Embryonic facial prominence (tissue), 1 donor: Measurements from ENCODE around the gene EFCAB10.
A peak's percentile ranks its signal among the peaks of the same experiment; 100 is the strongest.
"Not testable (repeated sequence)": the region's sequence is repeated elsewhere in the genome, so short reads cannot be mapped to it uniquely, and the experiment has no call there.

Experiments
- DNase-seq: peaks from one replicate; pipeline ENCODE4 v3.0.0-alpha.2; 2016; ENCODE audit errors: extremely low spot score

EFCAB10 gene

DNA sequence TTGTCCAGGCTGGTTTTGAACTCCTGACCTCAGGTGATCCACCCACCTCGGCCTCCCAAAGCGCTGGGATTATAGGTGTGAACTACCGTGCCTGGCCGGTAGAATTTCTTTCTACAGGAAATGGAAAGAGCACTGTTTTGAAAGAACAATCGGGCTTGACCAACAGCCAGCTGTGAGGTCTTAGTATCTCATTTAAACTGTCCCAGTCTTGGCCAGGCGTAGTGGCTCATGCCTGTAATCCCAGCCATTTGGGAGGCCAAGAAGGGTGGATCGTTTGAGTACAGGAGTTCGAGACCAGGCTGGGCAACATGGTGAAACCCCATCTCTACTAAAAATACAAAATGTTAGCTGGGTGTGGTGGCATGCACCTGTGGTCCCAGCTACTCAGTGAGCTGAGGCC lies 17.8 kb upstream of the EFCAB10 start:
- not testable (repeated sequence) for DNase-seq

- DNase-seq, result no peak
These were observed 15.6 kb upstream of the EFCAB10 start for GRCh38 chr7:105596866-105597265.

GRCh38 chr7:105594034-105594433 lies 12.7 kb upstream of the EFCAB10 start:
- no peak for DNase-seq

DNA sequence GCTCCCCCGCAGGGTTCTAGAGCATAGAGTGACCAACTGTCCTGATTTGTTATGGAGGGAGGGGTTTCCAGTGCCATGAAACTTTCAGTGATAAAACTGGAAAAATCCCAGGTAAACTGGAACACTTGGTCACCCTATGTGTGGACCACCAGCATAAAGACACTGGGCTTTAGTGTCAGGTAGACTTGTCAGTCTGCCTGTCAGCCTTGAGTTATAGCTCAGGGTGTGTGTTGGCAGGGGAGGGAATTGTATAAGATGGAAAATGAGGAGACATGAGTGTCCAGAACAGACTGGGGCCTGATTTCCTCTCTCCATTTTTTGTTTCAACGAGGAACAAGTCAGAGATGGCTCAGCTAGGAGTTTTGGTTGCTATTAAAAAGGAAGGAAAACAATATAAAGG lies 10.2 kb upstream of the EFCAB10 start:
- no peak for DNase-seq

GRCh38 chr7:105590793-105591192 lies 9.5 kb upstream of the EFCAB10 start:
- DNase-seq, result no peak

GRCh38 chr7:105589356-105590077 lies 8.2 kb upstream of the EFCAB10 start:
- peak; percentile 27 for DNase-seq

DNA sequence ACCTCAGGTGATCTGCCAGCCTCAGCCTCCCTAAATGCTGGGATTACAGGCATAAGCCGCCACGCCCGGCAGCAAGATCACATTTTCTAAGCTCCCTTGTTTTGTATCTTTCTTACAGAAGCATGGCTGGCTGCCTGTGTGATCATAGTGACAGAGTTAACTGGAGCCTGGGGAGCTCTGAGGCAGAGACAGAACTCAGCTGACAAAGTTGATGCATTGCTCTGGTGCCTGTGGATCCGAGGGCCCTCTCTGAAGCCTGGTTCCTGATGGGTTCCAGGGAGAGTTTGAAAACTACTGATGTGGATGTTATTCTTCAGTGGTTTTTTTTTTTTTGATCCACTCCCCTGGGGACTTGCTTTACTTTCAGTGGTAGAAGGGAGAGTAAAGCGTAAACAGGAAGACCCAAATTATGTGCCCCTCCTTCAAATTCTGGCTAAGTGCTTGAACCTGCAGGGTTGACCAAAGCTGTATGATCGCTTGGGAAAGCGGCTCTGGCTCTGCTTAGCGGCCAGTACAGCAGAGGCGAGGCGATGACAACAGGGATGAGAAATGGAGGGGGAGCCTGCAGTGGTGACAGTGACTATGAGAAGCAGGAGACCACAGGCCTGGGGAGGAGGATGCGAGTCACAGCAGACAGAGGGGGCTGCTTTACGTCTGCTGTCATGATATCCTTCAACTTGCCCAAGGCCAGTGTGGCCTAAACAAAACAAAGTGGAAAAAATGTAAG lies 6.8 kb upstream of the EFCAB10 start:
- DNase-seq, result no peak

DNA sequence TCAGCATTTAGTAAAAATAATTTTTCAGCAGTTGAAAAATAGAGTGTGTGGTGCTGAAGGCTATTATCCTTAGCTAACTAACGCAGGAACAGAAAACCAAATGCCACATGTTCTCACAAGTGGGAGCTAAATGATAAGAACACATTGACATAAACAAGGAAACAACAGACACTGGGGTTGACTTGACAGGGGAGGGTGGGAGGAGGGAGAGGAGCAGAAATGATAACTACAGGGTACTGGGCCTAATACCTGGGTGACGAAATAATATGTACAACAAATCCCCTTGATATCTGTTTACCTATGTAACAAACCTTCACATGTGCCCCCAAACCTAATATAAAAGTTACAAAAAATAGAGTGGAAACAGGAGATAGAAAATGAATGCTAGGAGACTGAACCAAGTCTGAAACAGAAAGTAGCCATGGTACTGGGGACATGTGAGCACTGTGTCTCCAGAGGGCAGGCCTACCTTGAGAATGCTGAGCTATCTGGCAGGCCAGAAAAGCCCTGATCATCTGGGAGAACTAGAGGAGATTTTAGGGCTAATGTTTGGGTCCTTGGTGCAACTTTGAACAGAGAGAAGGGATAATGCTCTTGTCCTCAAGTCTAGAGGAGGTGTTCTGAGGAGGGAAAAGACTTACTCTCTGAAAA lies 4.7 kb upstream of the EFCAB10 start:
- no peak for DNase-seq

GRCh38 chr7:105584165-105584564 lies 2.9 kb upstream of the EFCAB10 start:
- no peak for DNase-seq

- no peak for DNase-seq
These were observed 1.8 kb upstream of the EFCAB10 start for GRCh38 chr7:105583061-105583460.

- no peak for DNase-seq
These were observed 1.1 kb downstream of the EFCAB10 start for GRCh38 chr7:105580022-105580740.

GRCh38 chr7:105578496-105578895 lies 2.8 kb downstream of the EFCAB10 start:
- DNase-seq, result no peak

GRCh38 chr7:105577251-105577650 lies 4.0 kb downstream of the EFCAB10 start:
- DNase-seq, result no peak

- no peak for DNase-seq
These were observed 9.4 kb downstream of the EFCAB10 start for GRCh38 chr7:105571891-105572290.

DNA sequence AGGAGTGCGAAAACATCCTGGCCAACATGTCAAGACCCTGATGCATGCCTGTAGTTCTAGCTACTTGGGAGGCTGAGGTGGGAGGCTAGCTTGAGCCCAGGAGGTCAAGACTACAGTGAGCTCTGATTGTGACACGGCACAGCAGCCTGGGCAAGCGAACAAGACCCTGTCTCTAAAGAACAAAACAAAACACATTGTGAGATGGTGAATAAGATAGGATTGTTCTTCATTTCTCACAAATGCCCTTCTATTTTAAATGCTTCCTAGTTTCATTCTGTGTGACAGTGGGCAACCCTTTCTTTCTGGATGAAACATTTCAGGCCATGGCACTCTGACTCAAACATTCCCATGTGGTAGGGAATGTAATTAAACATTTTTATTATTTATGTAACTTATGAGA lies 13.5 kb downstream of the EFCAB10 start:
- no peak for DNase-seq

DNA sequence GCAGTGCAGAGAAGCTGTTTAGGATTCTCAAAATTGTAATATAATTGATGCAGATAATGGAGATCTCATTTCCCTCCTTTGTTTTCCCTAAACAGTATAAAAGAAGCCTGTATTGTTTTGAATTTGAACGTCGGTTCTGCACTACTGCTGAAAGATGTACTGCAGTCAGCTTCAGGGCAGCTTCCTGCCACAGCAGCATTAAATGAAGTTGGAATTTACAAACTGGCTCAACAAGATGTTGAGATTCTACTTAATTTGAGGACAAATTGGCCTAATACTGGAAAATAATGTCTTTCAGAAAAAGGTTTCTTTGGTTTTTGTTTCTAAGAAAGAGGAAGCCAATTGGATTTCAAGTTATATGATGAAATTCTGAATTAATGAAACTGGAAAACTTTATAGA lies 14.3 kb downstream of the EFCAB10 start:
- DNase-seq, result no peak

DNA sequence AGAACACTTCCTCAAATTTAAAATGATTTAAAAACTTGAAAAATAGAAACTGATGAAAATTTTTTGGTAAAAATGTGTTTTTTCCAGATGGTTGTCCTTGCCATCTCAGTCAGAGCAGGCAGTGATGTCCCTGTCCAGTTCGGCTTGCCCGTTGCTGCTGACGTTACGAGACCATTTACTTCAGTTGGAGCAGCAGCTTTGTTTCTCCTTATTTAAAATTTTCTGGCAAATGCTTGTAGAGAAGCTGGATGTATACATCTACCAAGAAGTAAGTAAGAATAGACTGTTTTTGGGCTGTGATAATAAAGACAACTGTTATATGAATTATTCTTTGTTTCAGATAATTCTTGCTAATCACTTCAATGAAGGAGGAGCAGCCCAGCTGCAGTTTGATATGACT lies 16.1 kb downstream of the EFCAB10 start:
- DNase-seq, result no peak

DNA sequence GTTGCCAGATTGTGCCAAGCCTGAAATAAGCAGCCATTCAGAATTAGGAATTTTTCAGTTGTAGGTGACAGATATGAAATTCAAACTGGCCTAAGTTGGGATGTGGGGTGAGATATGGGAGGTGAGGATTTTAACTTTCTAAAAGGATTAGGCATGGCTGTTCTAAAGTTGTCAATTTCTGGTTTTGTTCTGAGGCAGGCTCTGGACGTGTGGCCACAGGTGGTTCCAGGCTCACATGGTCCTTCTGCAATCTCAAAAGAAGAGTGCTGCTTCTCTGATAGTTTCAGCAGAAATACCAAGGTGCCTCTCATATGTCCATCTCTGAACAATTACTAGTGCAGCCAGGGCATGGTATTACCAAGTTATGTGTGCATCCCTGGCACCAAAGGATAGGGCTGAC lies 21.4 kb downstream of the EFCAB10 start:
- DNase-seq, result no peak

- DNase-seq, result no peak
These were observed 43.0 kb downstream of the EFCAB10 start for GRCh38 chr7:105538339-105538738.

- DNase-seq, result no peak
These were observed 48.4 kb downstream of the EFCAB10 start for GRCh38 chr7:105532709-105533460.
